NCI-H460 (cell line): ENCODE measurements around the gene PLEKHM2. TPM values are rescaled to one million over a fixed set of nuclear protein-coding genes. Genes with fewer than 3 reads are reported as not detected.

ENCODE experiments used
- DNase-seq: peaks from one replicate; pipeline ENCODE4 v3.0.0-alpha.2; 2016; ENCODE audit warnings: low read depth; ENCODE audit errors: extremely low read depth
- total RNA-seq: library from RNA; depleted of rRNA; stranded (reverse); fragments of >200 nt; shearing (Covaris generic); gene quantifications from 2 replicates; pipeline ENCODE4 v1.2.3, GENCODE V29; 2014

Gene PLEKHM2
- total RNA-seq, 1 experiment from 2014 or later: 20.6 TPM

DNA sequence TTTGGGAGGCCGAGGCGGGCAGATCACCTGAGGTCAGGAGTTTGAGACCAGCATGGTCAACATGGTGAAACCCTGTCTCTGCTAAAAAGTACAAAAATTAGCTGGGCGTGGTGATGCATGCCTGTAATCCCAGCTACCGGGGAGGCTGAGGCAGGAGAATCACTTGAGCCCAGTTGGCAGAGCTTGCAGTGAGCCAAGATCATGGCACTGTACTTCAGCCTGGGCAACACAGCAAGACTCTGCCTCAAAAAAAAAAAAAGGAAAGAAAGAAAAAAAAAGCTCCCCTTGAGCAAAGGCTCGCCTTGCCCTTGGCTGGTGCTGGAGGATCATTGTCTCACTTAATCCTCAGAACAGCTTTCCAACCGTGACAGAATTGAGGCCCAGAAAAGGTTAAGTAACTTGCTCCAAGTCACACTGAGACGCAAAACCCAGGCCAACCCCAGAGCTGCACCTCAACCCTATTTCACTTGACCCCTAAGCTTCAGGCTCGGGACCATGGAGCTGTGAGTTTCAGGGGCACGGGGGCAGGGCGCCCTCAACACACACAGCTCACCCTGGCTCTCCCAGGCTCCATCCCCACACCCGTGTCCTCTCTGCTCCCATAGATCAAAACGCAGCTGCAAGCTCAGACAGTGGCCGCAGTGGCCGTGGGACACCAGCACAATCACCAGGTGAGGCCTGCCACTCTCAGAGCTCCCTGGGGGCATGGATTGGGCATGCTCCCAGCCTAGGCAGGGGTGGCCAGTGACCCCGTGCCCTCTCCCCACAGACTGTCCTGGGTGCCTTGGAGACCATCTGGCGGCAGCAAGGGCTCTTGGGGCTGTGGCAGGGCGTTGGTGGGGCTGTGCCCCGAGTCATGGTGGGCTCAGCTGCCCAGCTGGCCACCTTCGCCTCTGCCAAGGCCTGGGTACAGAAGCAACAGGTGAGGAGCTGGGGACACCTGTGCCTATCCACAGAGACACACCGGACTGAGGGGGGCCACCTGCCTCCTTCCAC lies 53.5 kb downstream of the PLEKHM2 start:
- DNase-seq: no peak

DNA sequence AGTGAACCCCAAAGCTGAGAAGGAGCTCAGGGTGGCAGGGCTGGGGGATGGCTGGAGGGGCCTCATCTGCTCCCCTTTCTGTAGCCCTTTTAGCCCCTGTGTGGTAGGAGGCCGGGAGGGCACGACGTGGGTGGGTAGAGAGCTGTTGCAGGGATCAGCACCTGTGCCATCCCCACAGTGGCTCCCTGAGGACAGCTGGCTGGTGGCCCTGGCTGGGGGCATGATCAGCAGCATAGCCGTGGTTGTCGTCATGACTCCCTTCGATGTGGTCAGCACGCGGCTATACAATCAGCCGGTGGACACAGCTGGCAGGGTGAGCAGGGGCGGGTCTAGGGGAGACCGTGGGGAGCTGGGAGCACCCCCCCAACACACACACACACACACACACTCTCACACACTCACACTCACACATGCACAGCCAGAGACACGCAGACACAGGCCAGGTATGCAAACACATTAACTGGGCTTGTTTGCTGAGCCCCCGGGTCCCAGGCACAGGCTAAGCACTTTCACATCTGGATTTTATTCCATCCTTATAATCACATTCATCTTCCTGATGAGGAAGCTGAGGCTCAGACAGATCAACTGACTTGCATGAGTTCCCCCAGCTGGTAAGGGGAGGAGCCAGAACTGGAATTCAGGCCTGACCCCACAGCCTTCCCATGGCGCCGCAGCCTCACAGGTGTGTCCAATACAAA lies 54.4 kb downstream of the PLEKHM2 start:
- no peak for DNase-seq

DNA sequence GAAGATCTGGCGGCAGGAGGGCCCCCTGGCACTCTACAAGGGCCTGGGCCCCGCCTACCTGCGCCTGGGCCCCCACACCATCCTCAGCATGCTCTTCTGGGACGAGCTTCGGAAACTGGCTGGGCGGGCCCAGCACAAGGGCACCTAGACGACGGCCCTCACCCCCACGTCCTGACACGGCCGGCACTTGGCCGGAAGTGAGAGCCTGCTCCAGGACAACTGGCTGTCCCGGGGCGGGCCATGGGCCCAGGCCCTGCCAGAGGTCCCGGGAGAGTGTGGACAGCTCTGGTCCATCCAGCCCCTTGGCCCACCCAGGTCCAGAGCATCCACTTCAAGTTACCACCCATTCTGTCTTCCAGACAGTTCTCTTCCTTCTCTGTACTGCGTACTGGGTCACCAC lies 55.1 kb downstream of the PLEKHM2 start:
- DNase-seq: no peak

DNA sequence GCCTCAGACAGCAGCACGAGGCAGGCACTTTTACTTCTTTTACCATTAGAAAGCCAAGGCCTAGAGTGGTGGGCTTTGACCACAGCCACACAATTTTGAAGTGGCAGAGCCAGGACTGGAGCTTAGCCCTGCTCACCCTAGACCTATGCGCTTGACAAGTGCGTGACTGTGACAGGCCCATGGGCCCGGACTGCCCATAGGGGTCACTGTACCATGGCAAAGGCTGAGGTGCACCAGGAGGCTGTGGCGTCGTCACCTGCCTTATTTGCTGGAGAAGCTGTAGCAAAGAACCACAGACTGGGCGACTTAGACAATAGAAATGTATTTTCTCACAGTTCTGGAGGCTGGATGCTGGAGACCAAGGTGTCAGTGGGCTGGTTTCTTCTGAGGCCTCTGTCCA lies 55.6 kb downstream of the PLEKHM2 start:
- DNase-seq: no peak

DNA sequence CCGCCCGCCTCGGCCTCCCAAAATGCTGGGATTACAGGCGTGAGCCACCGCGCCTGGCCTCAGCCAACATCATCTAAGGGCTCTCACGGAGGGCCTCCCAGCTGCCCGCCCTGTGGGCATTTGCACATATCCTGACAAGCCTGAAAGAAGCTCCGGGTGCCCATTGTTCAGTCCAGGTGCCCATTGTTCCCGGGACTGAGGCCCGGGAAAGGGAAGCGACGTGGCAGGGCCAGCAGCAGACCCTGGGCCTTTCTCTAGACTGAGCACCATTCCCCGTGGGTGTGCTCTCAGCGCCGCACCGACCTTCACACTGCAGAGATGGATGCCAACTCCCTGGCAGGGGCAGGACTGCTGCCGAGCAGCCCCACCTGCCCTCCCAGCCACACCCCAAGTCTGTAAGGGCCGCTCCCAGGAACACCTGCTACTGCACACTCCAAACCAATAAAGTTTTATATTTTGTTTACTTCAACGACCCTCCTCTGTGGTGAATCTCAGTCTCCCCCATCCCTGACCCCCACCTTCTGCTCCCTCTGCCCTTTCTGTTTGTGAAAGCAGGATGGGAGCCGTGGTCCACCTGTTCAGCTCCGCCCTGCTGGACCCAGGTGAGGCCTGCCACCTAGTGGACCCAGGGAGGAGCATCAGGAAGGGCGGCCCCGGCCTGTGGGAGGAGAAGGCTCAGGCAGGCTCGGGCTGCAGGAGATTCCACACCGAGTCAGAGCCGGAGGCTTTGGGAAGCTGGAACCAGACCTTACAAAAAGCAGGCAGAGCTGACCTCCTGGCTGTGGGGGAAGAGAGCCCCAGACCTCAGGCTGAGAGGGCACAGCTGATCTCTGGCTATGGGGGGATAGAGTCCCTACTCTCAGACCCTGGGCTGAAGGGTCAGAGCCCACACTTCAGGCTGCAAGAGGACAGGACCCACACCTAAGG lies 57.1 kb downstream of the PLEKHM2 start:
- DNase-seq: peak; percentile 58

DNA sequence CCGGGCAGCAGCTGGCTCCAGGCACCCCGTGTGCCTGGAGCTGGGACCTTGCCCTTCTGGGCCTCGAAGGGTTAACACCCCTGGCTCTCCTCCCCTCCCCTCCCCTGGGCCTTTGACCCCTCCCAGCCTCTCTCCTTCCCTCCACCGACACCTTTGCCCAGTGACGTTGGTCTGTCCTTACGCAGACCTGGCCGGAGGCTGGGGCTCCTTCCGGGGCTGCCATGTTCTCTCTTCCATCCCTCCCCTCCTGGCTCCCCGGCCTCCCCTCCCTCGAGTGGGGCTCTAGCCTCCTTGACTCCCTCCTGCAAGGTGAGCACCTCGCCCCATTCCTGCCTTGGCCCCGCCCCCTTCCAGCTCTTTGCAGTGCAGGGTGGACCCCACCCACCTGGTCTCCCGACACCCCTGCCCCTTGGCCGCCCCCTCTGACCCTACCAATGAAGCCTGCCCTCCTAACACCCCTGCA lies 58.2 kb downstream of the PLEKHM2 start, which contains the start of gene TMEM82:
Gene TMEM82, plus strand, starts transcription at position 161 of the 463 bp plus-strand sequence. Its CDS starts 61 bp downstream, at position 222.
- DNase-seq: no peak

DNA sequence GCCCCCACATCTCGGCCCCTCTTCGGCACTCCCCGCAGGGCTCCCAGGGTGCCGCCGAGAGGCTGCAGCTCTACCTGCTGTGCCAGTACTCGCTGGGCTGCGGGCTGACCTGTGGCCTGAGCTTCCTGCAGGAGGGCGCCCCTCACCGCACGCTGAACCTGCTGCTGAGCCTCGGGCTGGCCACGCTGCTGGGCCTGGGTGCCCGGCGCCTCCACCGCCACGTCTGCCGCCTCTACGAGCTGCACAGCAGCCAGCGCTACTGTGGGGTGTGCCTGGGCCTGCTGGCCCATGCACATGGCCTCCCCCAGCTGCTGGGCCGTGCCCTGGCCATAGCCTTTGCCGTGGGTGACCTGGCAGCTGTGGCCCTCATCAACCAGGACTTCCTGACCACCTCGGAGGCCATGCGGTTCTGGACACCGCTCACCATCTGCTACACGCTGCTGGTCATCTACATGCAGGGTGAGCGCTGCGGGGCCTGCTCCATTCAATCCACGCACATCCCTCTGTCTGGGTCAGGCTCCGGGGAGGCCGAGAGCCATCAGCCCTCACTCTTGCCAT lies 60.1 kb downstream of the PLEKHM2 start:
- no peak for DNase-seq

DNA sequence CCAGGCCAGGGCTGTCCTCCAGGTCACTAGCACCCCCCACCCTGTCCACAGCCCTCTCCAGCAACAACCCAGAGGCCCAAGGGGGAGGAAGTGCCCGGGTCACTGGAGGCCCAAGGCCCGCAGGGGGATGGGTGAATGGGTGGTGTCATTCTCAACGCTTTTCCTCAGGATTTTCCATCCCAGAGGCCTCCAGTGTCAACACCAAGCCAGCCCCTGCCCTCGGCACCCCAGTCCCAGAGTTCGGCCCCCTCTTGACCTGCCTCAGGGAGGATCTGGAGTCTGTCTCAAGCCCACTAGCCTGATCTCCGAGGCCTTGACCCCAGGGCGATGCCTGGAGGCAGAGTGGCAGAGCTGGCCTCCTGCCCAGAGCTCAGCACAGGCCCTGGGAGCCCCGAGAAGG lies 63.3 kb downstream of the PLEKHM2 start:
- DNase-seq: no peak

DNA sequence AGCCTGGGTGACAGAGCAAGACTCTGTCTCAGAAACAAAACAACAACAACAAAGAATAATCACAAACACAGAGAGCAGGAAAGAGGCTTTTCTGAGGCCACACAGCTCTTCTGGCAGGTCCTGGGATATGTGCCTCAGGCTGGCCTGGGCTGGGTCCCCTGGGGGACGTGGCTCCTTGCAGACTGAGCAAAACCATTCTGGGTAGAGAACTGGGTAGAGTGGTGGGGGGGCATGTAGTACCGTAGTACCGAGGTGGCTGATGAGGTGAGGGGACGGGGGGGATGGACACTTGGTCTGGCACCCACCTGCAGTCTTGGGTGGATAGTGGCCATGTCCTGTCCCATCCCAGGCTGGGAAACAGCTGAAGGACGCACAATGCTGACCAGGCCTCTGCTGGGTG lies 64.1 kb downstream of the PLEKHM2 start:
- no peak for DNase-seq

DNA sequence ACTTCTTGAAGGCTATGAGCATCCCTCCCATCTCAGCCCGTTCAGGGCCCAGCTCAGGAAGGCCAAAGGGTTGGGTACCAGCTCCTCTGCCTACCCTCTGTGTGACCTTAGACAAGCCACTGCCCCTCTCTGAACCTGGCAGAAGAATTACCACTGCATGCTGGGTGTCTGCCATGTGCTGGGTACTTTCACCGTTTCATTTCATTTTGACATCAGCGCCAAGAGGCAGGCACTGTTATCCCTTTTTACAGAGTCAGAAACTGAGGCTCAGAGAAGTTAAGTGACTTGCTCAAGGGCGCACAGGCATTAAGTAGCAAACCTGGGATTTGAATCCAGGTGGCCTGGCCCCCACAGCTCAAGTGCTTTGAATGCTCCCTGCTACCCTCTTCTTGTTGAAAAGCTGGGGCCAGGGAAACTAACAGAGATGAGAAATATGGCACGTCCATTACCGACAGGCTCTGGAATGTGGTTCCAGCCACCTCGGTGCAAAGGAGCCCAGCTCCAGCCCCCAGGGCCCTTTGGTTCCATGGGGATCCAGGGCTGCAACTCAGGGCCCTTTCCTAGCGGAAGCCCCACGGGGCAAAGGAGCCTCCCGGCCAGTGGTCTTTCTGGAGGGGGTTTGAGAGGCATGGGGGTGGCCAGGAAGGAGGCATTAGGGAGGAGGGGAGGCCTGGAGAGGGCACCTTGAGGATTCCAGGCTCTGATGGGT lies 64.7 kb downstream of the PLEKHM2 start:
- no peak for DNase-seq

DNA sequence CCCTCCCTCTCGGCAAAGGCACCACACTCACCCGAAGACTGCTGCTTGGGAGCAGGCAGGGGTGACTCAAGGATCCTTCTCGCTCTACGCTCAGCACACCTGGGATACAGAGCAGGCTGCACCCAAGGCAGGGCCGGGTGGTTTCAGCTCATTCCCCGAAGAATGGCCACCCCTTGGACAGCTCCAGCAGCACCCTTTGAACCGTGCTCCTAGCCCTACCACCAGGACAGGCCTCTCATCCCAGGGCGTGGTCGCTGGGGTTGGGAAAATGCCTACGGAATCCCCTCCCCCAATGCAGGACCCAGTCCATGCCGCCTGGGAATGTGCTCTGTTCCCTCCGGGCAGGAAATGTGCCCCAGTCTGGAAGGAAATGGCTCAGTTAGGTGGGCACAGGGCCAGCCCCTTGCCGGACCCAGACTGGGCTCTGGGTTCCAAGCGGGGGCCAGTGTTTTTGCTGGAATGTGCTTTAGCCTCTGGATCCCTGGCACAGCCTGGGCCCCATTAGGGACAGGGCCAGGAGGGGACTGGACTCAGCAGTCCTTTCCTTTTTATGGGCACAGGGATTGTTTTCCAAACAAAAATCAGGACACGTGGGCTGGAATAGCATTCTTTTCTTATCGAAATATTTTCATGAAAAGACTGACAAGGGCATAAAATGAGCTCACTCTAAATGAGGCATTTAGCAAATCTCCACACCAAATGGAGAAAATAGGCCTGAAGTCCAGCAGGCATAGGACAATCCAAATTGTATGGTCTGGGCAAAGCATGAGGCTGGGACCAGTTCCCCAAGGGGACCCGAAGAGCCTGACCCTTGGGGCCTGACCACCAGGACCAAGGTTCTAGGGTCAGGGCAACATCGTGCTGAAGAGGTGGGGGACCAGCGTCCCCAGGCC lies 65.5 kb downstream of the PLEKHM2 start:
- DNase-seq: no peak

DNA sequence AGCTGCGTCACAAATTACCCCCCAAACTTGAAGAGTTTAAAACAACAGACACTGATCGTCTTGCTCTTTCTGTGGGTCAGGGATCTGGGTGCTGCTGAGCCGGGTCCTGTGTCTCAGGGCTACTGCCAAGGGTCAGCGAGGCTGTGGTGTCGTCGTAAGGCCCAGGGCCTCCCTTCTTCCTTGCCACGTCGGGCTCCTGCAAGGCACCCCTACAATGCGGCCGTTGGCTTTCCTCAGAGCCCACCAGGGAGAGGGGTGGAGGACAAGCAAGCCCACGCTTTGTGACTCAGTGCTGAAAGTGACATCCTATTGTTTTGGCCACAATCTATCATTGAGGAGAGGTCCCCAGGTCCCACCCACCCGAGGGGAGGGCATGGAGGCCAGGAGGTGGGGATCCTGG lies 66.8 kb downstream of the PLEKHM2 start:
- DNase-seq: no peak

DNA sequence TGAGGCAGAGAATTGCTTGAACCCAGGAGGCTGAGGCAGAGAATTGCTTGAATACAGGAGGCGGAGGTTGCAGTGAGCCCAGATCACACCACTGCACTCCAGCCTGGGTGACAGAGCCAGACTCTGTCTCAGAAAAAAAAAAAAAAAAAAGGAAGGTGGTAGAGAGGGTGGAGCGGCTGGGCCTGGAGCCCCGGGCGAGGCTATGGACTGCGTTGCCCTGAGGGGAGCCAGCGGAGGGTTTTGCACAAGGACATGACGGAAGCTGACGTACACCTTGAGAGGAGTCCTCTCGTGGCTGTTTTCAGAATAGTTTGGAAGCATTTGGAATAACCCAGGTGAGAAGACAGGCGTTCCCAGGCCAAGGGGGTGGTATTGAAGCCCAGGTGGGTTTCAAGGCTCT lies 67.6 kb downstream of the PLEKHM2 start:
- no peak for DNase-seq

DNA sequence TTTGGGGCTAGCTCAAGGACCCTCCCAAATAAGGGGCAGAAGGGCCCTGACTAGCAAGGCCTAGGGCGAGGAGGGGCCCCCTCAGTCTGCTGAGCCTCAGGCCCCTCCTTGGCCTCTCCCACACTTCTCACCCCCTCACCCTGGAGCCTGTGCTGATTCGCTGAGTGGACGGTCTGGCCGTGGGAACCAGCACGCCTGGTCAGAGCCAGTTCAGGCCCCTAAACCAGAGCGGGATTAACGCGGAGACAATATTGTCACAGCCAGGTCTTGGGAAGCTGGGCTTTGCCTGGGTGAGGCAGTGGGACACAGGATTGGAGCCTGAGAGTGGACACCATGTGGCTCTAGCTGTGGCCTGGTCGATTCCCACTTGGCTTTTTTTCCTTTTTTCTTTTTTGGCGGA lies 69.7 kb downstream of the PLEKHM2 start:
- DNase-seq: no peak

DNA sequence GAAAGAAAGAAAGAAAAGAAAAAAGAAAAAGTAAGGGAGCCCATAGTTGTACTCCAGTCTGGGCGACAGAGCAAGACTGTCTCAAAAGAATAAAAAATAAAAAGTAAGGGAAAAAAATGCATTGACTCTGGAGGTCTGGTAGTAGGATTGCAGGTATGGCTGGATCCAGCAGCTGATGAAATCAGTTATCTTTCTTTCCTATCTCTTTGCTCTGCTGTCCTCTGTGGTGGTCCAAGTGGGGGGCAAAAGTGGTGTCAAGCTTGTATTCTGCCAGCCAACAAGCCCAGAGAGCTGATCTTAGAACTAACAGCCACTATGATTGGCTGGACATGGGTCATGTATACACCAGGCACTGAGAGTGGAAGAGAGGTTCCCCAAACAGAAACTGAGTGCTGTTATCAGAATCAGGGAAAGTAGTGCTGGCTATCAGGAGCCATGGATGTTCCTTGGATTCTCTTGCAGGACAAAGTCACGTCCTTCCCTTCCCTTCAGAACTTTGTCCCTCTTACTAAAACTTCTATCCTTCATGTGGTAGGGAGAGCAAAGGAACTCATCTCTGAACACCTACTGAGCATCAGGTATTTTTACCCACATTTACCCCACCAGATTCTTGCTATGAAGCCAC lies 71.0 kb downstream of the PLEKHM2 start:
- DNase-seq: no peak

DNA sequence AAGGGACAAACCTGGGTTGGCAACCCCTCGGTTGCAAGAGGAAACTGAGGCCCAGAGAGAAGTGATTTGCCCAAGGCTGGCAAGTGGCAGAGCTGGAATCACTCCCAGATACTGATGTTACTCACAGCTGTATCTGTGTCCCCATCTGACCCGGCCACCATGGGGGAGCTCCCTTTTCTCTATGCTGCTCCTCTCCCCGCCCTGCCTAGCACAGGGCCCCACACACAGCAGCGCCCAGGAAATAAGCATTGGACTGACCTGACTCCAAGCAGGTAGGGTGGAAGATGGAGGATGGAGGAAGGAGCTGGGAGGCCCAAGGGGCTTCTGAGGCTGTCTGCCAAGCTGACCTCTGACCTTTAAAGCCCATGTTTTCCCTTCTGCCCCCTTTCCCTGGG lies 71.5 kb downstream of the PLEKHM2 start:
- no peak for DNase-seq

DNA sequence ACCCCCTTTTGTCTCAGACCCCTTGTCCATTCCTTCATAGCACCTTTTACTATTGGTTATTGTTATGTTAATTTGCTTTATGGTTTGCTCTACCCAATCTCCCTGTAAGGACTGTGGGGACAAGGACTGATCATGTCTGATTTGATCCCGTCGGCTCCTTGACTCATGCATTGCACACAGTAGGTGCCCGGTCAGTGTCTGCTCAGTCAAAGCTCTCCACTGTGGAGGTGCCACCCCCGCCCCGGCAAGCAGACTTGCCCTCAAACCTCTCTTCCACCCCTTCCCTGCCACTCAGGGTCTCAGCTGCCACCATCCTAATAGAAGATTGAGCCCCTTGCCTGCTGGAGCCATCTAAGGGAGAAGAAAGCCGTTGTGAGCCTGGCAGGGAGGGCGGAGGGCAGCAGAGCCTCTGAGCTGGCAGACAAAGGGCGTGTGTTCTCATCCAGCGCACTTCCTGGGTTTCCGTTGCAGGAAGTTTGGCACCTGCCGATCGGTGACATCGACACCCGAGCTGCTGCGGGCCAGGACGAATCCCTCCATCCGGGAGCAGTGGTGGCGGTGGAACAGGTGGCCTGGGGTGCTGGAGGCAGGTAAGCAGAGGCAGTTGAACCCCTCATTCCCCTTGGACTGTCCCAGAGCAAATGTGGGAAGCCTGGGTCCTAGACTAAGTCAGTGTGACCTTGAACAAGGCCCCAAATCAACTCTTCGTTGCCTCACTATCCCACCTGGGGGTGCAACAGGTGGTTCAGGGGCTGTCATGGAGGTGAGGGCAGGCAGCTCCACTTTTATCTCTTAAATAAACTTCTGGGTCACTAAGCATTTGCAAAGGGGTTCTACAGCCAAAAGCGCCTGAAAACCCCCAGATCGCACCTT lies 72.3 kb downstream of the PLEKHM2 start:
- peak; percentile 26 for DNase-seq
